GM21381 (cell line): ENCODE results near the gene SPATA21.

ENCODE experiments used
- ATAC-seq: cut with Tn5 transposase; IDR thresholded peaks from one replicate; pipeline ENCODE4 v1.9.1; 2021; ENCODE audit warnings: mild to moderate bottlenecking, moderate library complexity; ENCODE audit not compliant: unreplicated experiment

Gene SPATA21

GRCh38 chr1:16351994-16352841 lies 85.0 kb downstream of the SPATA21 start, which contains the start of gene FBXO42:
TSS of gene FBXO42 (minus strand) at chr1:16352480. CDS start at chr1:16315418, 37,062 bp downstream.
- ATAC-seq = peak; percentile 90

GRCh38 chr1:16351456-16351993 lies 85.7 kb downstream of the SPATA21 start:
- no peak for ATAC-seq

GRCh38 chr1:16349847-16350406 lies 87.3 kb downstream of the SPATA21 start:
- no peak for ATAC-seq
